GM19025 (cell line): ENCODE measurements around the gene ASTN2.

Experiments used
- ATAC-seq: cut with Tn5 transposase; IDR thresholded peaks from one replicate; pipeline ENCODE4 v1.9.1; 2021; ENCODE audit warnings: mild to moderate bottlenecking, low read depth, moderate library complexity; ENCODE audit not compliant: unreplicated experiment

ASTN2 gene

GRCh38 chr9:116617389-116617788, 797.5 kb downstream of the ASTN2 start:
- ATAC-seq: no peak

GRCh38 chr9:116616304-116616914, 798.4 kb downstream of the ASTN2 start:
- no peak for ATAC-seq

- ATAC-seq: no peak
These were observed 806.8 kb downstream of the ASTN2 start for GRCh38 chr9:116608064-116608463.

GRCh38 chr9:116605904-116606341, 808.9 kb downstream of the ASTN2 start:
- no peak for ATAC-seq

GRCh38 chr9:116605060-116605459, 809.8 kb downstream of the ASTN2 start:
- ATAC-seq: no peak

GRCh38 chr9:116604251-116604650, 810.6 kb downstream of the ASTN2 start:
- no peak for ATAC-seq

GRCh38 chr9:116599342-116599884, 815.4 kb downstream of the ASTN2 start:
- no peak for ATAC-seq

GRCh38 chr9:116596646-116597045, 818.2 kb downstream of the ASTN2 start:
- ATAC-seq: no peak

- no peak for ATAC-seq
These were observed 820.3 kb downstream of the ASTN2 start for GRCh38 chr9:116594547-116594946.

- ATAC-seq: no peak
These were observed 821.9 kb downstream of the ASTN2 start for GRCh38 chr9:116592970-116593369.

- ATAC-seq: no peak
These were observed 825.2 kb downstream of the ASTN2 start for GRCh38 chr9:116589392-116590354.

- no peak for ATAC-seq
These were observed 826.9 kb downstream of the ASTN2 start for GRCh38 chr9:116587919-116588318.

- ATAC-seq: no peak
These were observed 829.0 kb downstream of the ASTN2 start for GRCh38 chr9:116585896-116586295.

- ATAC-seq: no peak
These were observed 829.7 kb downstream of the ASTN2 start for GRCh38 chr9:116585204-116585603.

- no peak for ATAC-seq
These were observed 834.0 kb downstream of the ASTN2 start for GRCh38 chr9:116580853-116581252.

GRCh38 chr9:116576386-116576785, 838.5 kb downstream of the ASTN2 start:
- no peak for ATAC-seq

GRCh38 chr9:116574027-116574679, 840.7 kb downstream of the ASTN2 start:
- ATAC-seq: no peak

GRCh38 chr9:116572095-116572748, 842.6 kb downstream of the ASTN2 start:
- ATAC-seq: peak; percentile 67

GRCh38 chr9:116569111-116569510, 845.7 kb downstream of the ASTN2 start:
- ATAC-seq: no peak
